ENCODE data around the gene EEF1A2. TPM values are rescaled to one million over a fixed set of nuclear protein-coding genes. Genes with fewer than 3 reads are reported as not detected.

Gene EEF1A2
- total and polyA plus RNA-seq, 12 donors, result 881 to 1,465 (median 1,307) TPM

GRCh38 chr20:63502671-63503172 is 3.8 kb upstream of the EEF1A2 start:
- intact Hi-C loops (cut with DNase I), result no loop called here
- no peak for TF ChIP-seq CTCF (IDR thresholded peaks at IDR 0.05)
- Histone ChIP-seq H3K36me3 (no peaks in the 10 kb centered on the region), H3K27me3 (peaks cover 0 to 42% (median 35%) of the 10 kb centered on the region in 7 donors), H3K4me1 (peaks cover 6 to 42% (median 30%) of the 10 kb centered on the region in 9 donors), H3K4me3 (no peak overlapping the region), H3K9me3 (peaks cover 0 to 25% (median 0%) of the 10 kb centered on the region in 11 donors), H3K27ac (peak overlapping the region in 5 of 10 donors; percentile 92 to 98 (median 97))
- DNase-seq (no peak), ATAC-seq (no peak)
- 66 to 68% methylated on average over 15 of the region's 15 CpGs for WGBS, 2 donors

- no peak for TF ChIP-seq CTCF (IDR thresholded peaks at IDR 0.05)
- 12 to 13% methylated on average over 26 of the region's 26 CpGs for WGBS, 2 donors
- intact Hi-C loops (cut with DNase I), result no loop called here
- peaks cover 0 to 47% (median 39%) of the 10 kb centered on the region in 7 donors for H3K27me3 ChIP-seq
- peaks cover 0 to 25% (median 0%) of the 10 kb centered on the region in 11 donors for H3K9me3 ChIP-seq
- ATAC-seq (peak; percentile 37 to 73 (median 52)), DNase-seq (peak; percentile 71 to 85)
- H3K27ac ChIP-seq, result peak overlapping the region; percentile 60 to 98 (median 88)
- H3K4me1 ChIP-seq, result peaks cover 6 to 42% (median 30%) of the 10 kb centered on the region in 9 donors
- H3K36me3 ChIP-seq, result no peaks in the 10 kb centered on the region
- no peak overlapping the region for H3K4me3 ChIP-seq
These were observed 3.2 kb upstream of the EEF1A2 start for GRCh38 chr20:63501818-63502670.

DNA sequence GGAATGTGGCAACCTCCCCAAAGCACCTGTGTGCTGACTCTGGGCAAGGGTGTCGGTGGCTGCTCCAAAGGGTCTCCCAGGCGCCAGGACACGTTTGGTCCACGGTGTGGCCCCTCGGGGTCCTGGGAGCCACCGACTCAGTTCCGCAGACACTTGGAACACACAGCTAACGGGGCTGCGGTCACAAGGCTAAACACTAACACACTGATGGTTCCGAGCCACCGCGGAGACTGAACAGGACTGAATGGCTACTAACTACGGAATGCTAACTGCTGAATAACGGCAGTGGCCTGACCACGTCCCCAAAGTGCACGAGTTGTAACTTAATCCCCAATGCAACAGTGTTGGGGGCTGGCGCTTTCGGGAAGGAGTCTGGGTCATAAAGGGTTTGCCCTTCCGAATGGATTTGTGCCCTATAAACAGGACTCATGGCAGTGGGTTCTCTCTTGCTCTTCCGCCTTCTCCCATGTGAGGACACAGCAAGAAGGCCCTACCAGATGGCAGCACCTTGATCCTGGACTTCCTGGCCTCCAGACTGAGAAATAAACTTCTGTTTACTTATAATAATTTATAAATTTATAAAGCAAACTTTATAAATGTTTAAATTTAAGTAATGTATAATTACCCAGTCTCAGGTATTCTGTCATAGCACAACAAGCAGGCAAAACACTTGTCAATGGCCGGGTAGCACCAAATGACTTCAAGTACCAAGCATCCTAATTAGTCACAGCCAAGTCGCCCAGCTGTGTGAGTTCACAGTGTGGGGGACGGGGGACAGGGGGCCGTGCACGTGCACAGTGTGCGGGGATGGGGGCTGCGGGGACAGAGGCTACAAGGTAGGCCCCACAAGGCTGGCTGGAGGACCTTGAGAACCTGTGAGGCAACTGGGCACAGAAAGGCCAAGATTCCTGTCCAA is 2.3 kb upstream of the EEF1A2 start:
- intact Hi-C loops (cut with DNase I), result no loop called here
- peaks cover 0 to 56% (median 44%) of the 10 kb centered on the region in 7 donors for H3K27me3 ChIP-seq
- no peak for TF ChIP-seq CTCF (IDR thresholded peaks at IDR 0.05)
- no peaks in the 10 kb centered on the region for H3K36me3 ChIP-seq
- H3K9me3 ChIP-seq, result peaks cover 0 to 22% (median 0%) of the 10 kb centered on the region in 11 donors
- H3K4me3 ChIP-seq, result no peak overlapping the region
- peaks cover 10 to 51% (median 37%) of the 10 kb centered on the region in 9 donors for H3K4me1 ChIP-seq
- WGBS, 2 donors, result 68 to 70% methylated on average over 27 of the region's 27 CpGs
- DNase-seq (no peak), ATAC-seq (peak in 1 of 8 donors; percentile 5)
- peak overlapping the region; percentile 60 to 98 (median 88) for H3K27ac ChIP-seq

Measured in heart right ventricle (tissue), 16 donors.